ENCODE results near the gene MCM5.
"Not testable (repeated sequence)": the region's sequence is repeated elsewhere in the genome, so short reads cannot be mapped to it uniquely, and the experiment has no call there.

Gene MCM5

GRCh38 chr22:35452810-35453743 is 53.1 kb downstream of the MCM5 start:
- ATAC-seq = no peak

DNA sequence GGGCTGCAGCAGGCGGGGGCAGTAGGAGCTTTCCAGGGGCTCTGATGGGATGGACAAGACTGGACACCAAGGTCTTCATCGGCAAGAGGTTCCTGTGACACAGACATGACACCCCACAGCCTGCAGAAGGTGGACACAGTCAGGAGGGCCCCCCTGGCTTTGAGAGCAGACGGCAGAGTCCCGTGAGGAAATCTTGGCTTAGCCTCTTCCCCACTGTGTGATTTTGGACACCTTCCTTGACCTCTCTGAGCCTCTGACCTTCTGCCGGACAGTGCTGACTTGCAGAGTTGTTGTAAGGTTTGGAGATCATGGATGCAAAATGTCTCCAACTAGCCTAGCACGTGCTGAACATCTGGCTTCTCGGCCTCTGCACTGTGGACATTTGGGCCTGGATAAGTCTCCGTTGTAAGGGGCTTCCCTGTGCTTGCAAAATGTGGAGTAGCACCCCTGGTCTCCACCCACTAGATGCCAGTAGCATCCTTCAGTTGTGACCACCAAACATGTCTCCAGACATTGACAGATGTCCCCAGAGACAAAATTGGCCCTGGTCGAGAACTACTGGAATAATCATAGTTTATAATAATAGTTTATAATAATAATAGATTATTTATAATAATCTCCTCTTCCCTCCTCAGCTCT is 54.6 kb downstream of the MCM5 start:
- ATAC-seq = no peak

- no peak for ATAC-seq
Observed at GRCh38 chr22:35455529-35455928, 55.6 kb downstream of the MCM5 start.

- ATAC-seq = no peak
Observed at GRCh38 chr22:35456757-35457156, 56.8 kb downstream of the MCM5 start.

GRCh38 chr22:35457729-35458546 is 58.0 kb downstream of the MCM5 start:
- no peak for ATAC-seq

DNA sequence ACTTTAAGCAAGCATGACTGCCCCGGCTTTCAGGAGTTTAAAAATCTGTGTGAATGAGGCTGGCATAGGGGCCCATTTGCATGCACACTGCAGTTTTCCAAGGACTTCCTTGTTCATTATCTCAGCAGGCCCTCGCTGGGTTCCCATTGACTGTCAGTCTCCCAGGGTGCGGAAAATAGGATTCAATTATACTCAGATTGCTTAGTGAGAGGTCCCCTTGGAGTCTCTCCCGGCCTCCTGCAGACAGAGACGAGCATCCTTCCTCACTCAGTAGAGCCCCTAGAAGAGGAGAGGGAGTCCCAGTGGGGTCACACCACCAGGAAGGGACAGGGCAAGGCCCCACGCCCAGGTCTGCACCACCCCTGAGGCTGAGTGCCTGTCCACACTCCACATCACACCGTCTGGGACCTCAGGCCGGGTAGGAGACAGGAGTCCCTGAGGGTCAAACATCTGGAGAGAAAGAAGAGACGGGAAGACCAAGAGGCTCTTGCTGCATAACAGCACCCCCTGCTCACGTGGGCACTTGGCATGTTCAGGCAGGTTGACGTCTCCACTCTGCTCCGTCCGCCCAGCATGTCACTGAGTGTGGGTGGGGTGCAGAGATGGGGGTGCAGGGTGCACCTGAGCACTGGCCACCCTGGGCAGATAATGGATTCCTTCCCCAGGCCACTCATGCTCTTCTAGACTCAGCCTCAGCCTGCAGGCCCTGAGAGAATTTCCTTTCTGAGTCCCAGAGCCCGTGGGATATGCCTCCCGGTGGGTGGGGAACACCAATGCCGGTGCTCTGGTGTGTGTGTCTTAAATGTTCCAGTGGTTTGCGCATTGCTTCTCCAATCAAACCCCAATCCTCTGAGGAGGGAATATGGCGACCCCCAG is 58.8 kb downstream of the MCM5 start:
- ATAC-seq = no peak

GRCh38 chr22:35459423-35459894 is 59.5 kb downstream of the MCM5 start:
- ATAC-seq = no peak

DNA sequence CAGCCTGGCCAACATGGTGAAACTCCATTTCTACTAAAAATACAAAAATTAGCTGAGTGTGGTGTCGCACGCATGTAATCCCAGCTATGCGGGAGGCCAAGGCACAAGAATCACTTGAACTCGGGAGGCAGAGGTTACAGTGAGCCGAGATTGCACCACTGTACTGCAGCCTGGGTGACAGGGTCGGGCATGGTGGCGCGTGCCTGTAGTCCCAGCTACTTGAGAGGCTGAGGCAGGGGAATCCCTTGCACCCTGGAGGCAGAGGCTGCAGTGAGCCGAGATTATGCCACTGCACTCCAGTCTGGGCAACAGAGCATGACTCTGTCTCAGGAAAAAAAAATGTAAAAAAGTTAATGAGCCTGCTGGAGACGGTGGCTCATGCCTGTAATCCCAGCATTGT is 60.0 kb downstream of the MCM5 start:
- not testable (repeated sequence) for ATAC-seq

GRCh38 chr22:35460688-35461087 is 60.7 kb downstream of the MCM5 start:
- ATAC-seq = no peak

DNA sequence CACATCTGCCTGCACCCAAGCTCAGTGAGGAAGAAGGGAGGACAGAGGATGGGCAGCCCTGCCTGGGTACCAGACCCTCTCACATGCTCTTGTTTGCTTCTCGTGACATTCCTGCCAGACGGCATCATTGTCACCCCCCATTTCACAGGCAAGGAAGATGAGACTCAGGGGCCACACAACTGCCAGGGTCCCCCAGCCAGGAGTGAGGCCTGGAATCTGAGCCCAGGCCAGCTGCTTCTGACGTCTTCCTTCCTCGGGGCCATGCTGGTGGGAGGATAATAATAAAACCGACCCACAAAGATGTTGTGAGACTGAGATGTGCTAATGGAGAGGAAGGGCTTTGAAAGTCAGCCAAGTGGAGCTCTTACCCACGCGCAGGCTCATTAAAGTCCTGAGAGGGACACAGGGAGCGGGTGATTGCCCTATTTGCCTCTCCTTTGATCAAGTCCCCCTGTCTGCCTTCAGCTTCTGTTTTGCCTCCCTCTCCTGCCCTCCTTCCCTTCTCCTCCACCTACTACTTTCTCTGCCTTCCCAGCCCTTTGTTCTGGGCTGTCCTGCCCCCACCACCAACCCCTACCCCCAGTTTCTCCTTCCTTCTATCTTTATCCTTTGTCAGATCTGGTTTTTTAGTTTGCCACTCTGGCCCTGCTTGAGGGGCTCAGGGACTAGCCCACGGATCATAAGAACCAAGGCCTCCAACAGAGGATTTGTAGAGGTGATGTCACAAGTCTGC is 62.7 kb downstream of the MCM5 start:
- ATAC-seq = no peak

DNA sequence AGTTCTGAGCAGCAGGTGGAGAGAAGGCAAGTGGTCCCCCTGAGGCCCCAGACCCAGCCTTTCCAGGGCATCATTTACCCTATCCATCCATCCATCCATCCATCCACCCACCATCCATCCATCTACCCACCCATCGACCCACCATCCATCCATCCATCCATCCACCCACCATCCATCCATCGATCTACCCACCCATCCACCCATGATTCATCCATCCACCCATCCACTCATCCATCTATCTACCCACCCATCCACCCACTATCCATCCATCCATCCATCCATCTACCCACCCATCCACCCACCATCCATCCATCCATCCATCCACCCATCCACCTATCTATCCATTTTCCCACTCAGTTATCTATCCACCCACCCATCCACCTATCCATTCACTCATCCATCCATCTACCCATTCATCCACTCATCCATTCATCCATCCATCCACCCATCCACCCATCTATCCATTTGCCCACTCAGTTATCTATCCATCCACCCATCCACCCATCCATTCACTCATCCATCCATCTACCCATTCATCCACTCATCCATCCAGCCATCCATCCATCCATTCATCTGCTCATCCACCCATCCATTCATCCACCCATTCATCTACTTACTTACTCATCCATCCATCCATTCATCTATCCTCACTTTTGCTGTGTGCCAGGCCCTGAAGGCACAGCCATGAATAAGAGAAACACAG is 63.4 kb downstream of the MCM5 start:
- no peak for ATAC-seq

DNA sequence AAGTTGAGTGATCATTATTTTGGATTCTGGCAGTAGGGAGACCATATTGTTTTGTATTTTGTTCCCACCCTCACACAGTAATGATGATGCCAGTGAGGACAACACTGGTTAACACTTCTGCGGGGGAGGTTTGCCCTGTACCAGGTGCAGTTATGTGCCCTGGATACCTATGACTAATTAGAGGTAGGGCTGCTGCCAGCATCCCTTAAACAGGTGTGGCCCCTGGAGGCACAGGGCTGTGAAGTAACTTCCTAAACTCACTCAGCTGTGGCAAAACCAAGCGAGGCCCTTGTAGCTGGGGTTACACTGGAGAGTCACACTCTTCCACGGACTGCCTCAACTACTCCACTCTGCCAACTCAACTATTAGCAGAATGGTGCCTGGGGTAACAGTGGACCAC is 64.5 kb downstream of the MCM5 start:
- no peak for ATAC-seq

DNA sequence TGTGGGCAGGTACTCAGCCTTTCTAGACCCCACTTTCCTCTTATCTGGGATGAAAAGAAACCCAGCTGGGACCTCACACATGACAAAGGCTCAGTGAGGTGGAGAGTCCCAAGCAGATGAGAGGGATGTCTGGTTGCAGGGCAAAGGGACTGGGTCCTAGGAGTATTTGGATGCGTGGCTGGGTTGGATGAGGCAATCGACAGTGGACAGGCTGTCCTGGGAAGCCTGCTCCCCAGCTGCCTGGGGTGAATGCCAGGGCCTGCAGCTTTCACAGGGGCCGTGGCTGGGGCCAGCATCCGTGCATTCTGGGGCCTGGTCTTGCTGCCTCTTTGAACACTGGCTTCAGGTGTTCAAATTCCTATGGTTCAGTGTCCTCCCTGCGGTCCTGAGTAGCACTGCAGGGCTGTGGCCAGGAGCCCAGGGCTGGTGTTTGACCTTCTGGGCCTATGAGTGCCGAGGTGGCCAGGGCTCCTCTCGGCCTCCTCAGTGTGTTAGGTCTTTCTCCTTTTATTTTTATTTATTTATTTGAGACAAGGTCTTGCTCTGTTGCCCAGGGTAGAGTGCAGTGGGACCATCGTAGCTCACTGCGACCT is 65.3 kb downstream of the MCM5 start:
- ATAC-seq = no peak

GRCh38 chr22:35467681-35468434 is 67.9 kb downstream of the MCM5 start:
- no peak for ATAC-seq

DNA sequence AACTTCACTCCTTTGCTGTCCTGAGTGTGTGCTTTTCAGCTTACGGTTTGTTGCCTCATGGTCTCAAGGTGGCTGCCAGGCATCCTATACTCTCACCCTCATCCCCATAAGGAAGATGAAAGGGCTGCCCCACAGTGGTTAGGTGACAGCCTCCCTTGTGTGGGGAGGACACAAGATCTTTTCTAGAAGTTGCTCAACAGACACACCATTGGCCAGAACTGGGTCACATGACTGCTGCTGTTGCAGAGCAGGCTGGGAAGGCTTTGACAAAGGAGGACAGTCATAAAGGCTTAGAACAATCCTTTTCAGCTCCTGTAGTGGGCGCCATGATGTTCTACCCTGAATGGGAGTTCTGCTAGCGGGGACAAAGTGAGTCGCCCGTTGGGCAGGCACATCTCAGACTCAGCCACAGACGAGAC is 71.0 kb downstream of the MCM5 start:
- no peak for ATAC-seq

DNA sequence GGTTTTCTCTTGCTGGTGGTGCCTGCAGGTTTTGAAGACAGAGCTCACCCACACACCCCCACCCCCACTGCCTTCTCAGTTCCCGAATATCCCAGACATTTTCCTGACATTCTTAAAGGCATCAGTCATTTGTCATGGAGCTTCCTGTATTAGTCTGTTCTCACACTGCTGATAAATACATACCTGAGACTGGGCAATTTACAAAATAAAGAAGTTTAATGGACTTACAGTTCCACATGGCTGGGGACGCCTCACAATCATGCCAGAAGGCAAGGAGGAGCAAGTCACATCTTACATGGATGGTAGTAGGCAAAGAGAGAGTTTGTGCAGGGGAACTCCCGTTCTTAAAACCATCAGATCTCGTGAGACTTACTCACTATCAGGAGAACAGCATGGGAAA is 71.6 kb downstream of the MCM5 start:
- ATAC-seq = not testable (repeated sequence)

GRCh38 chr22:35472488-35472887 is 72.5 kb downstream of the MCM5 start:
- no peak for ATAC-seq

GRCh38 chr22:35473971-35474370 is 74.0 kb downstream of the MCM5 start:
- ATAC-seq = no peak

All from activated CD4-positive, CD25-positive, alpha-beta regulatory T cell treated with anti-CD3 and anti-CD28 coated beads, Interleukin-2, amount 50 U/mL, for 24 hours (primary cell).